ENCODE measurements around the gene EMC9.

DNA sequence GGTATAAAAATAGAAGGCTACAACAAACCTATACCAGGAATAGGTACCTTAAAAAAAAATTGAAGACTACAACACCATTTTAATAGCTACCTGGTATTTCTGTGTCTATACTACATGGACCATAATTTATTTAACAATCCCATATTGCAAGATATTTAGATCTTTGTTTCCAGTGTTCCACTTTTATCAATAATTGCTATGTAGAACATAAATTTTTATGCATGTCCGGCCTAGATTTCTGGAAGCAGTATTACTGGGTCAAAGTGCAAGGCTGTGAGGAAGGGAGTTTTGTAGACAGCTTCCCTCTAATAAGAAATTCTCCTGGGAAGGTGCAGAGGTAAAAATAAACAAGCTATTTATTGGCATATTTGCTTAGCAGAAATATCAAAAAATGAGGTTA, 30.9 kb downstream of the EMC9 start:
- TF ChIP-seq, protein P1, sequence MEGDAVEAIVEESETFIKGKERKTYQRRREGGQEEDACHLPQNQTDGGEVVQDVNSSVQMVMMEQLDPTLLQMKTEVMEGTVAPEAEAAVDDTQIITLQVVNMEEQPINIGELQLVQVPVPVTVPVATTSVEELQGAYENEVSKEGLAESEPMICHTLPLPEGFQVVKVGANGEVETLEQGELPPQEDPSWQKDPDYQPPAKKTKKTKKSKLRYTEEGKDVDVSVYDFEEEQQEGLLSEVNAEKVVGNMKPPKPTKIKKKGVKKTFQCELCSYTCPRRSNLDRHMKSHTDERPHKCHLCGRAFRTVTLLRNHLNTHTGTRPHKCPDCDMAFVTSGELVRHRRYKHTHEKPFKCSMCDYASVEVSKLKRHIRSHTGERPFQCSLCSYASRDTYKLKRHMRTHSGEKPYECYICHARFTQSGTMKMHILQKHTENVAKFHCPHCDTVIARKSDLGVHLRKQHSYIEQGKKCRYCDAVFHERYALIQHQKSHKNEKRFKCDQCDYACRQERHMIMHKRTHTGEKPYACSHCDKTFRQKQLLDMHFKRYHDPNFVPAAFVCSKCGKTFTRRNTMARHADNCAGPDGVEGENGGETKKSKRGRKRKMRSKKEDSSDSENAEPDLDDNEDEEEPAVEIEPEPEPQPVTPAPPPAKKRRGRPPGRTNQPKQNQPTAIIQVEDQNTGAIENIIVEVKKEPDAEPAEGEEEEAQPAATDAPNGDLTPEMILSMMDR (IDR thresholded peaks at IDR 0.05) = no peak
- no peak for TF ChIP-seq POLR2A (IDR thresholded peaks at IDR 0.05)

All from adrenal gland (tissue), 5 donors.